CD4-positive, alpha-beta T cell treated with Interleukin-15 for 1 hour (primary cell): ENCODE measurements around the gene ERCC8.
"Not testable (repeated sequence)": the region's sequence is repeated elsewhere in the genome, so short reads cannot be mapped to it uniquely, and the experiment has no call there.

Experiments
- DNase-seq: peaks from one replicate; pipeline ENCODE4 v3.0.0-alpha.2; 2020

The ERCC8 gene, protein sequence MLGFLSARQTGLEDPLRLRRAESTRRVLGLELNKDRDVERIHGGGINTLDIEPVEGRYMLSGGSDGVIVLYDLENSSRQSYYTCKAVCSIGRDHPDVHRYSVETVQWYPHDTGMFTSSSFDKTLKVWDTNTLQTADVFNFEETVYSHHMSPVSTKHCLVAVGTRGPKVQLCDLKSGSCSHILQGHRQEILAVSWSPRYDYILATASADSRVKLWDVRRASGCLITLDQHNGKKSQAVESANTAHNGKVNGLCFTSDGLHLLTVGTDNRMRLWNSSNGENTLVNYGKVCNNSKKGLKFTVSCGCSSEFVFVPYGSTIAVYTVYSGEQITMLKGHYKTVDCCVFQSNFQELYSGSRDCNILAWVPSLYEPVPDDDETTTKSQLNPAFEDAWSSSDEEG

GRCh38 chr5:60944904-60945812 is at the start of gene ERCC8, which contains the start of gene NDUFAF2:
Gene ERCC8, minus strand, starts transcription at chr5:60945070. Its CDS starts 62 bp downstream, at chr5:60945008.
Gene NDUFAF2, plus strand, starts transcription at chr5:60945205. Its CDS starts 51 bp downstream, at chr5:60945256.
- peak; percentile 90 for DNase-seq

GRCh38 chr5:60993875-60994571 is 49.2 kb upstream of the ERCC8 start:
- no peak for DNase-seq

DNA sequence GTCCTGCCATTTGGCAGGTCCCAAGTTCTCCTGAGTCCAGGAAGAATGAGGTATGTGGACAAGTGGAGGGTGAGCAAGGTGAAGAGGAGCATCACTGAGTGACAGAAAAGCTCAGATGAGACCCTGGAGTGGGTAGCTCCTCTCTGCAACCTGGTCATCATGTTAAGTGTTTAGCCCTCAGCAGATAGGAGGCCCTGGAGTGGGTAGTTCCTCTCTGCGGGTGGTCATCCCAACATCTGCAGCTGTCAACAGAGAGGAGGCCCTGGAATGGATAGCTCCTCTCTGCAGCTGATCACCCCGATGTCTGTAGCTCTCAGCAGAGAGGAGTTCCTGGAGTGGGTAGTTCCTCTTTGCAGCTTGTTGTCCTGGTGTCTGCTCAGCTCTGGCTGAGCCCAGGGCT is 48.6 kb upstream of the ERCC8 start:
- DNase-seq, result no peak

DNA sequence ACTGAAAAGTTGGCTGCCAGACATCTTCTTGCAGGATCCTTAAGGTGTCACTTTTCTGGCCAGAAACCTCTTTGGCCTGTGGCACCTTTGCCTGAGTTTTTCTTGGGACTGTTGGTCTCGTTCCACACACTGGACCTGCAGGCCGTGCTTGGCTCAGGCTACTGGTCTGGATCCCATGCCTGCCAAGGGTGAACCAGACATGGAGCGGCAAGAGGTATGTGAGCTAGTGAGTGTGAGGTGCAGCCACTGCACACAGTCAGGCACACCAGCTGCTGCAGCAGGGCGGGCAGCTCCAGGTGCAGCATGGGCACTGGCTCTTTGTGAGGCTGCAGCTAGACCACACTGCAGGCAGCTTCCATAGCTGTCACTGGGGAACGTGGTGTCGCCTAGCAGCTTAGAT is 48.0 kb upstream of the ERCC8 start:
- DNase-seq, result no peak

- no peak for DNase-seq
Measured at GRCh38 chr5:60989790-60990189, 44.9 kb upstream of the ERCC8 start.

- not testable (repeated sequence) for DNase-seq
Measured at GRCh38 chr5:60982127-60982526, 37.3 kb upstream of the ERCC8 start.

DNA sequence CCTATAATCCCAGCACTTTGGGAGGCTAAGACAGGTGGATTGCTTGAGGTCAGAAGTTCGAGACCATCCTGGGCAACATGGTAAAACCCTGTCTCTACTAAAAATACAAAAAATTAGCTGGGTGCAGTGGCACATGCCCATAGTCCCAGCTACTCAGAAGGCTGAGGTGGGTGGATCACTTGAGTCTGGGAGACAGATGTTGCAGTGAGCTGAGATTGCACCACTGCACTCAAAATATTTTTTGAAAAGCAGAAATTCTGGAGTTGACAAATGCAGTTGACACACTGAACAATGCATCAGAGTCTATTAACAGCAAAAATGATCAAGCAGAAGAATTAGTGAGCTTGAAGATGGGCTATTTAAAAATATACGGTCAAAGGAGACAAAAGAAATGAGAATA is 35.6 kb upstream of the ERCC8 start:
- no peak for DNase-seq

- DNase-seq, result no peak
Measured at GRCh38 chr5:60978968-60979367, 34.1 kb upstream of the ERCC8 start.

GRCh38 chr5:60977956-60978737 is 33.3 kb upstream of the ERCC8 start:
- no peak for DNase-seq

GRCh38 chr5:60972231-60972630 is 27.4 kb upstream of the ERCC8 start:
- no peak for DNase-seq

- no peak for DNase-seq
Measured at GRCh38 chr5:60961685-60962084, 16.8 kb upstream of the ERCC8 start.

- no peak for DNase-seq
Measured at GRCh38 chr5:60960591-60960990, 15.7 kb upstream of the ERCC8 start.

GRCh38 chr5:60959156-60959555 is 14.3 kb upstream of the ERCC8 start:
- no peak for DNase-seq

- DNase-seq, result no peak
Measured at GRCh38 chr5:60958712-60959111, 13.8 kb upstream of the ERCC8 start.

DNA sequence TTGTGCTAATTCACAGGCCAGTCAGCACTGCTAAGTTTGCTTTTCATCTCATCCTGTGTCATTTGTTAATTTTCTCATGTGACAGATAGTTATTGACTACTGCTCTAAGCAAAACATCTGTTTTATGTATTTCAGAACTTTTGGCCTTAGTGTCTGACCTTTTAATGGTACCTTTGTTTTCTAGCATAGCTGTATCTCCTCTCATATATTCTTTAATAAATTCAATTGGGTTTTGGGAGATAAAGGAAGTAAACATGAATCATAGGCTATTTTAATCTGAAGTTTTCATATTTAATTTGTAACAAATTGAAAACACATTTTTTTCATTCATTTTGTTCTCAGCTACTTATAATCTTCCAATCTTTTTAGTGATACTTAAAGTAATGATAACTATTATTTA is 13.2 kb upstream of the ERCC8 start:
- DNase-seq, result no peak

DNA sequence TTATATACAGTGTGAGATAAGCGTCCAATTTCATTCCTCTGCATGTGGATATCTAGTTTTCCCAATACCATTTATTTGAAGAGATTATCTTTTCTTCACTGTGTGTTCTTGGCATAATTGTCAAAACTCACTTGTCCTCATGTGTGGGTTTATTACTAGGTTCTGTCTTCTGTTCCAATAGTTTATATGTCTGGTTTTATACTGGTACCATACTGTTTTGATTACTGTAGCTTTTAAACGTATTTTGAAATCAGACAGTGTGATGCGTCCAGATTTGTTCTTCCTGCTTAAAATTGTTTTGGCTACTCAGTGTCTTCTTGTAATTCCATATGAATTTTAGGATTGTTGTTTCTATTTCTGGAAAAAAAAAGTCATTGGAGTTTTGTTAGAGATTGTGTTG is 10.4 kb upstream of the ERCC8 start:
- no peak for DNase-seq

DNA sequence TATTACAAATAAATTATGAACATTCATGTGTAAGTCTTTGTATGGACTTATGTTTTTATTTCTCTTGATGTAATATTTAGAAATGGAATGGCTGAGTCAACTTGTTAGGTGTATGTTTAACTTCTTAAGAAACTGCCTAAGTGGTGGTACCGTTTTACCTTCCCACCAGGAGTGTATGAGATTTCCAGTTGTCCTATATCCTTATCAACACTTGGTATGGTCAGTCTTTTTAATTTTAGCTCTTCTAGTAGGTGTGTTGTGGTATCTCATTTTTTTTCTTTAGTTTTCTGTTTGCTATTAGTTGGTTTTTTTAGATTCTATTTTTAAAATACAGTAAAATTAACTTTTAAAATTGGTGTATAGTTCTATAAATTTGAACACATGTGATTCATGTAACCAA is 3.9 kb upstream of the ERCC8 start:
- DNase-seq, result no peak

- no peak for DNase-seq
Measured at GRCh38 chr5:60945813-60946187, 930 bp upstream of the ERCC8 start.

DNA sequence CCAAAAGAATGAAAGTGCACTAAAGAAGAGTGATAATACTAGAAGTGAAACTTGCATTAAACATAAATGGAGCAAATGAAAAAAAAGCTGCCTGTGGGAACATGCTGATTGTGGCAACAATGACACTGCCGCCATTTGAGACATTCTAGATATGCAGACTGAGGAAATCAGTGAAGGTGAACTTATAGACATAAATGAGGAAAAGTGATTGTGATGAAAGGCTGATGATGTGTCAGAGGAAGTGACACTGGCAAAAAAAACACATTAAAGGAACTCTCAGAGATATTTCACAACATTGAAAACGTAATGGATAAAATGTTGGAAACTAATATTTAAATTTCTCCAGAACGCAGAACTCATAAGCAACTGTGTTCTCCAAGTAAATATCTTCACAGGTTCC is 1.2 kb downstream of the ERCC8 start:
- DNase-seq, result no peak

- DNase-seq, result no peak
Measured at GRCh38 chr5:60929024-60929423, 15.8 kb downstream of the ERCC8 start.

GRCh38 chr5:60927450-60927849 is 17.4 kb downstream of the ERCC8 start:
- DNase-seq, result no peak

DNA sequence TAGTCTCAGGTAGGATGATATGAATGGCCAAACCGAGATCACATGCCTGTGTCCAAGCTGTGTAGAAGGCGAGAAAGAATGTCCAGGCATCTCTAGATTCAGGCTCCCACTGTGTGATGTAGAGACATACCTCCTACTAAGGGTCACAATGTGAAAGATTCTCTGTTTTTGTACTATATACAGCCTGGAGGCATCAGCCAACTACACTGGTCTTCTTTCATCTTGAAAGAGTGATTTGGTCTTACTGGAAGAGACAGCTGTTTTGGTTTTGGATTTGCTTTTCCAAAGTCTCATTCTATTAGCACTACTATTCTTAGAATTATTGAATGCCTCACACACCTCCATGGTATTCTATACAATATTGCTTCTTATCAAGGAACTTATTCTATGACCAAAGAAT is 26.4 kb downstream of the ERCC8 start:
- DNase-seq, result no peak

DNA sequence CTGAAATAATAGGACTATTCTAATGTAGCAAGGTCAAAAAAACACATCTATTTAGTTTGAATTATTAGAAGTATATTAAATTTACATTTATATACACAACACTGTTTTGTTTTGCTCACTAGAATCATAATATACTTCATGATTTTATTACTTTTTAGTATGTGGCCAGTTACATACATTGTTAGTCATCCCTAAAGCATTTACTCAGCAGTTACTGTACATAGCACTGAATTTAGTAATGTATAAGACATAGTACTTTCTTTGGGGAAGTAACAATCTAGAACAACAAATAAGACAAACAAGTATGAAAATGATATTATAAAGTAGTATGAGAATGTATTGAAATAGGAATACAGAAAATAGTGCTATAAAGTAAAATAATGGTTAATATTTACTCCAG is 28.2 kb downstream of the ERCC8 start:
- no peak for DNase-seq
